GM10248 (cell line): ENCODE data around the gene GNG7.

Experiments
- CTCF ChIA-PET: fragments of 300-600 bp; sonication (Branson Sonifier 250); formaldehyde crosslinking; extraction: SDS; loops from one replicate; lab custom pipeline; 2021; ENCODE audit warnings: antibody characterized with exemption; lab: Yijun Ruan, JAX
- POLR2A ChIA-PET: fragments of 350-650 bp; sonication (Branson Sonifier 250); formaldehyde crosslinking; extraction: SDS; loops from one replicate; lab custom pipeline; 2020; ENCODE audit warnings: antibody characterized with exemption; lab: Yijun Ruan, JAX
- DNase-seq: peaks from one replicate; pipeline ENCODE4 v3.0.0; 2012; ENCODE audit errors: extremely low spot score
- TF ChIP-seq, protein P1 (sequence below): IDR thresholded peaks from 2 replicates; pipeline ENCODE4 v1.5.1; 2012; ENCODE audit warnings: mild to moderate bottlenecking, low read depth; ENCODE audit errors: extremely low read depth, missing control alignments, control extremely low read depth

GNG7 gene

DNA sequence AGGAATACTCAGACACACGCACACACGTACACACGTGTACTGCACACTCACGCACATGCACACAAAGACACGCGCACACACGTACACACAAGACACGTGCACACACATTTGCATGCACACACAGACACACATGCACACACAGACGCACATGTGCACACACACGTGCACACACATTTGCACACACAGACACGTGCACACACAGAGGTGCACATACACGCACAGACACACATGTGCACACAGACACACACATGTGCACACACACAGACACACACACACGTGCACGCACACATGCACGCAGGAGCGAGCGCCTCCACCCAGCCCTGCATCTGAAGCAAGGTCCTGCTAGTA, 145.4 kb downstream of the GNG7 start:
- ChIA-PET CTCF (no interaction called here), POLR2A (interaction anchor here (2.6 kb wide), 1 partner anchor 81 kb away, joined by 13 read pairs; the partner anchor contains the start of gene GADD45B)
- TF ChIP-seq, protein P1, sequence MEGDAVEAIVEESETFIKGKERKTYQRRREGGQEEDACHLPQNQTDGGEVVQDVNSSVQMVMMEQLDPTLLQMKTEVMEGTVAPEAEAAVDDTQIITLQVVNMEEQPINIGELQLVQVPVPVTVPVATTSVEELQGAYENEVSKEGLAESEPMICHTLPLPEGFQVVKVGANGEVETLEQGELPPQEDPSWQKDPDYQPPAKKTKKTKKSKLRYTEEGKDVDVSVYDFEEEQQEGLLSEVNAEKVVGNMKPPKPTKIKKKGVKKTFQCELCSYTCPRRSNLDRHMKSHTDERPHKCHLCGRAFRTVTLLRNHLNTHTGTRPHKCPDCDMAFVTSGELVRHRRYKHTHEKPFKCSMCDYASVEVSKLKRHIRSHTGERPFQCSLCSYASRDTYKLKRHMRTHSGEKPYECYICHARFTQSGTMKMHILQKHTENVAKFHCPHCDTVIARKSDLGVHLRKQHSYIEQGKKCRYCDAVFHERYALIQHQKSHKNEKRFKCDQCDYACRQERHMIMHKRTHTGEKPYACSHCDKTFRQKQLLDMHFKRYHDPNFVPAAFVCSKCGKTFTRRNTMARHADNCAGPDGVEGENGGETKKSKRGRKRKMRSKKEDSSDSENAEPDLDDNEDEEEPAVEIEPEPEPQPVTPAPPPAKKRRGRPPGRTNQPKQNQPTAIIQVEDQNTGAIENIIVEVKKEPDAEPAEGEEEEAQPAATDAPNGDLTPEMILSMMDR: no peak
- no peak for DNase-seq

DNA sequence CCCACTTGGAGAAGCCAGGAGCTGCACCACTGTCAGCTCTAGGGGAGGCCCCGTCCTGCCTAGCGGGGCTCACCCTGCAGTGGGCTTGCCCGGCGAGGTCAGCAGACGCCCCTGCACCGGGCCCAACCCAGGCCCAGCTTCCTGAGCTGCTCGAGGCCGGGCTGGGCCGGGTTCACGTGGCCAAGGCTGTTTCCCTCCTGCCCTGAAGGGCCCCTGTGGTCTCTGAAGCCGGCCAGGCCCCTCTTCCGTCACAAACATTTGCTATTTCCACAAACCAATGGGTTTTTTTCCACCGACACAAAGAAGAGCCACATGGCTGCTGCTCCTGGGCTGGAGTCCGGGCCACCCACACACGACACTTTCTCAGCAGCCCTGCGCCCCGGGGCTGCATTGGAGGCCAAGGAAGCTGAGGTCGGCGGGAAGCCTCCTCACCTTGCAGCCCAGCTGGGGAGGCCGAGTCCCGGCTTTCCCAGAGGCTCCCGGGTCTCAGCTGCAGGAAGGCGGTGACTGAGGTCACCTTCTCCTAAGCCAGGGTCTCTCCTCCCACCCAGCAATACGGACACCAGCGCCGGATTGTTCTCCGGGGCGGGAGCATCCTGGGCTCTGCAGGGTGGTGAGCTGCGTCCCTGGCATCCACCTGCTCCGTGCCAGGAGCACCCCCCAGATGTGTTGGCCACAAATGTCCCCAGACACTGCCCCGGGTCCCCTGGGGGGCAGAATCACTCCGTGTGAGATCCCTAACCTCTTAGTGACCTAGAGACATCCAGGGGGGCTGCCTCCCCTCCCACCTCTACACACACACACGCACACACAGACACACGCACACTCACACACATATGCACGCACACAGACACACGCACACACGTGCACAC, 146.0 kb downstream of the GNG7 start:
- POLR2A ChIA-PET: interaction anchor here (0.7 to 2.6 kb wide), 2 partner anchors 13 to 80 kb away, joined by 3 to 13 read pairs; partner anchors contain the start of gene GADD45B
- no peak for DNase-seq
- CTCF ChIA-PET: no interaction called here
- TF ChIP-seq, protein P1: no peak

DNA sequence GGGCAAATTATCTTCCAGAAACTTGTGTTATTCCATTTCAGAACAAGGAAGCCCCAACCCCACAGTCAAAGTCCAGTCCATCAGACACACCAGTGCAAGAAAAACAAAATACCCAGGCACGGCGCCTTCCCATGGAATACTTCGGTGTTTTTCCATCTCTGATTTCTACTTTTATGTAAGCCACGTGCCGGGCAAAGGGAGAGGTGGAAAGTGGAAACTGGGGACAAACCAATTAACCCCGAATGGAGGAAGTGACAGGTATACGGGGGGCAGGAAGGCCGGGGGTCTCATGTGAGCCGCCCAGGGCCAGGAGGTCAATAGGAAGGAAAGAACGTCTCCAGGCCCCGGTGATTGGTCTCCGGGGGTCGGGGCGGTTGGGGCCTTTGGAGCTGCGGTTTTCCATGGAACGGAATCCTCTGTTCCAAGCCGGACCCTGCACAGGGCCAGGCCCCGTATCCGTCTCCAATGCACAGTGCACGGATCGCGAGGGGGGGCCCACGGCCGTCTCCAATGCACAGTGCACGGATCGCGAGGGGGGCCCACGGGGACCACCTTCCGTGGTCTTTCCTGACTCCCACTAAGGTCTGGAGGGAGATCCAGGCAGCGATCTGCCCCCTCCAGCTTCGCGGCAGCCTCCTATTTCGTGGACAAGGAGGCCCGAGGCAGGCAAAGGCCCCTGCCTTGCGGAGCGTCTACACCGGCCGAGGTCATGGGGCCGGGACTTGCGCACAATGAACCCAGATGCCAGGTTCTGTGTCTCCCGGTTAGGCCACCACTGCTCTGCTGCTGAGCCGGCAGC, 146.9 kb downstream of the GNG7 start:
- DNase-seq: no peak
- CTCF ChIA-PET: interaction anchor here (1.4 to 3.1 kb wide), 2 partner anchors 8 to 24 kb away, joined by 3 to 11 read pairs; no protein-coding TSS in a partner anchor

DNA sequence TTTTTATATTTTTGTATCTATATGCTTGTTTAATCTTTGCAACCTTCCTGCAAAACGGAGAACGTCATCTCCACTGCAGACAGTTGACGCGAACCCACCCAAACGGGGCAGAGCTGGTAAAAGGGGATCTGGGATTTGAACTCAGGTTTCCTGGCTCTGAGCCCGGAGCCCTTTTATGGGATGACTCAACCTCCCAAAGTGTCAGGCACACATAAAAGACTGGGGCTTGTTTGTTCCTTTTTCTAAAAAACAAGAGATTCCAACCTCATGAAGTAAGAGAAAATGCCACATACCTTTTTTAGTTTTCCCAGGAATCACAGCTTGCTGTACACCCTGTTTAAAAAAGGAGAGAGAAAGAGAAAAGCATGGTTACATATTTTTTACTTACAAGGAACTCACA, 147.6 kb downstream of the GNG7 start:
- no peak for DNase-seq
- CTCF ChIA-PET: interaction anchor here (1.4 to 3.1 kb wide), 3 partner anchors 9 to 56 kb away, joined by 3 to 11 read pairs (median 5); no protein-coding TSS in a partner anchor
- POLR2A ChIA-PET: interaction anchor here (1.6 kb wide), 1 partner anchor 79 kb away, joined by 5 read pairs; the partner anchor contains the start of gene GADD45B
- TF ChIP-seq, protein P1: no peak

More for the DNA sequence above, 146.9 kb downstream of the GNG7 start:
- POLR2A ChIA-PET: interaction anchor here (0.7 to 2.6 kb wide), 3 partner anchors 12 to 79 kb away, joined by 3 to 13 read pairs (median 5); partner anchors contain the start of gene GADD45B
- TF ChIP-seq, protein P1: no peak

DNA sequence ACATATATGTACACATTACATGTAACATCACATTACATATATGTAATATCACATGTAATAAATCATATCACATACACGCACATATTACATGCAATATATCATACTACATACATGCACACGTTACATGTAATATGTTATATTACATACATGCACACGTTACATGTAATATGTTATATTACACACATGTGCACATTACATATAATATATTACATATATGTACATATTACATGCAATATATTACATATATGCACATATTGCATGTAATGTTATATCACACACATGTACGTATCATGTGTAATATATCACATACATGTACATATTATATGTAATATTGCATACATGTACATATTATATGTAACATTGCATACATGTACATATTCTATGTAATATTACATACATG, 149.0 kb downstream of the GNG7 start:
- DNase-seq: no peak
- ChIA-PET CTCF (interaction anchor here (0.7 to 3.1 kb wide), 8 partner anchors 8 to 77 kb away, joined by 3 to 11 read pairs (median 4); partner anchors contain the start of gene GADD45B), POLR2A (interaction anchor here (0.6 to 1.3 kb wide), 5 partner anchors 8 to 77 kb away, joined by 3 to 24 read pairs (median 5); partner anchors contain the start of gene GADD45B)
- TF ChIP-seq, protein P1: no peak
